GM19324 (cell line): Measurements from ENCODE around the gene TIMM8A.
"Not testable (repeated sequence)": the region's sequence is repeated elsewhere in the genome, so short reads cannot be mapped to it uniquely, and the experiment has no call there.

Experiments
- ATAC-seq: cut with Tn5 transposase; IDR thresholded peaks from one replicate; pipeline ENCODE4 v1.9.1; 2021; ENCODE audit warnings: mild to moderate bottlenecking, moderate library complexity; ENCODE audit not compliant: unreplicated experiment, low FRiP score

TIMM8A gene

GRCh38 chrX:101360390-101360789, 11.8 kb upstream of the TIMM8A start:
- no peak for ATAC-seq

- ATAC-seq: no peak
Observed at GRCh38 chrX:101359966-101360365, 11.4 kb upstream of the TIMM8A start.

GRCh38 chrX:101357166-101357795, 8.7 kb upstream of the TIMM8A start:
- ATAC-seq: no peak

- no peak for ATAC-seq
Observed at GRCh38 chrX:101349193-101349562, 636 bp upstream of the TIMM8A start.

- peak; percentile 4 for ATAC-seq
Observed at GRCh38 chrX:101347859-101348451, 587 bp downstream of the TIMM8A start.

- ATAC-seq: no peak
Observed at GRCh38 chrX:101337776-101338271, 10.7 kb downstream of the TIMM8A start.

GRCh38 chrX:101334310-101334709, 14.2 kb downstream of the TIMM8A start:
- ATAC-seq: not testable (repeated sequence)

GRCh38 chrX:101326600-101326999, 21.9 kb downstream of the TIMM8A start:
- ATAC-seq: not testable (repeated sequence)

GRCh38 chrX:101303790-101304189, 44.8 kb downstream of the TIMM8A start:
- no peak for ATAC-seq
